BJ (cell line): ENCODE data around the gene RNASEH2B. TPM values are rescaled to one million over a fixed set of nuclear protein-coding genes. Genes with fewer than 3 reads are reported as not detected.

Source experiments
- CTCF ChIA-PET: fragments of 350-600 bp; formaldehyde crosslinking; extraction: SDS; loops from one replicate; lab custom pipeline; 2021; ENCODE audit warnings: antibody characterized with exemption, inconsistent platforms; lab: Yijun Ruan, JAX
- POLR2A ChIA-PET: fragments of 300-600 bp; sonication (Branson Sonifier 250); formaldehyde crosslinking; extraction: SDS; loops from one replicate; lab custom pipeline; 2021; ENCODE audit warnings: antibody characterized with exemption; lab: Charles Lee
- DNase-seq: peaks from one replicate; pipeline ENCODE4 v3.0.0-alpha.2; 2011; ENCODE audit warnings: low read depth
- H3K27me3 ChIP-seq: 2 replicates; pipeline ENCODE4 v1.6.0; 2011; ENCODE audit warnings: low read length; ENCODE audit not compliant: control insufficient read depth, insufficient read depth
- H3K36me3 ChIP-seq: 2 replicates; pipeline ENCODE4 v1.5.1; 2011; ENCODE audit warnings: low read length; ENCODE audit not compliant: control insufficient read depth, insufficient read depth
- H3K4me3 ChIP-seq: 2 replicates; pipeline ENCODE4 v1.5.1; 2011; ENCODE audit warnings: low read depth, mild to moderate bottlenecking, control low read depth, low read length
- CTCF ChIP-seq: IDR thresholded peaks from 2 replicates; pipeline ENCODE4 v1.5.1; 2011; ENCODE audit warnings: low read depth, mild to moderate bottlenecking, control low read depth, inconsistent platforms, low read length, moderate library complexity; ENCODE audit not compliant: insufficient read depth
- polyA plus RNA-seq: library from polyadenylated mRNA; depleted of rRNA; stranded (reverse); fragments of >200 nt; gene quantifications from 2 replicates; pipeline ENCODE4 v1.2.3, GENCODE V29; 2011

The RNASEH2B gene
- polyA plus RNA-seq, 1 experiment = 11.3 TPM

- DNase-seq = no peak
- no peaks in the 10 kb centered on the region for H3K36me3 ChIP-seq
- ChIA-PET CTCF (no interaction called here), POLR2A (no interaction called here)
- TF ChIP-seq CTCF = no peak
- no peak overlapping the region for H3K4me3 ChIP-seq
- peaks cover 1% of the 10 kb centered on the region; the same call in 1 of the 2 replicates for H3K27me3 ChIP-seq
Observed at GRCh38 chr13:50884265-50884664, 25.3 kb upstream of the RNASEH2B start.

- TF ChIP-seq CTCF = no peak
- no peaks in the 10 kb centered on the region for H3K36me3 ChIP-seq
- CTCF ChIA-PET = no interaction called here
- POLR2A ChIA-PET = no interaction called here
- H3K4me3 ChIP-seq = no peak overlapping the region
- H3K27me3 ChIP-seq = peaks cover 5% of the 10 kb centered on the region
- no peak for DNase-seq
Observed at GRCh38 chr13:50887151-50887550, 22.4 kb upstream of the RNASEH2B start.

- TF ChIP-seq CTCF = no peak
- Histone ChIP-seq H3K4me3 (no peak overlapping the region), H3K27me3 (peaks cover 5% of the 10 kb centered on the region), H3K36me3 (no peaks in the 10 kb centered on the region)
- CTCF ChIA-PET = interaction anchor here (1.4 kb wide), 1 partner anchor 9 kb away, joined by 5 read pairs; no protein-coding TSS in a partner anchor
- POLR2A ChIA-PET = no interaction called here
- DNase-seq = no peak
Observed at GRCh38 chr13:50888362-50888761, 21.2 kb upstream of the RNASEH2B start.

DNA sequence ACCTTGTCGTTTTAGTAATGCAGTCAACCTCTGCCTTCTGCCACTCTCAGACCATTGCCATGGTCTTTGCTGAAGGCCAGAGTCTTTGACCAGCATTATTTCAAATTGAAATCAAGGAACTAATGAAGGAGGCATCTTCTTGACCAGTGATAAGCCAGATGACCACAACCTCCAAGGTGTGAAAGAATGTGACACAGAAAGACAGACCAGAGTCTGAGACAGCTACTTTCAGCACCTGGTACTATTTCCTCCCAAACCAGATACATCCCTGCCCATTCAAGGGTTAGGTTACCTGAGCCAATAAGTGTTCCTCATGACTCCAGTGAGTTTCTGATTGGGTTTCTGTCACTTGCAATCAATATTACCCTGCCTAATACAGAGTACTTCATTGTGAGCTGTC, 20.3 kb upstream of the RNASEH2B start:
- no peak for DNase-seq
- no peak overlapping the region for H3K4me3 ChIP-seq
- H3K27me3 ChIP-seq = peaks cover 5% of the 10 kb centered on the region
- ChIA-PET CTCF (interaction anchor here (1.4 kb wide), 1 partner anchor 10 kb away, joined by 5 read pairs; no protein-coding TSS in a partner anchor), POLR2A (no interaction called here)
- no peaks in the 10 kb centered on the region for H3K36me3 ChIP-seq
- TF ChIP-seq CTCF = no peak

- CTCF ChIA-PET = no interaction called here
- DNase-seq = no peak
Observed at GRCh38 chr13:50891206-50891605, 18.4 kb upstream of the RNASEH2B start.

More at GRCh38 chr13:50891206-50891605, 18.4 kb upstream of the RNASEH2B start:
- peaks cover 5% of the 10 kb centered on the region for H3K27me3 ChIP-seq
- no peak overlapping the region for H3K4me3 ChIP-seq
- POLR2A ChIA-PET = no interaction called here
- no peaks in the 10 kb centered on the region for H3K36me3 ChIP-seq
- TF ChIP-seq CTCF = no peak
